Stimulated activated CD4-positive, alpha-beta T cell treated with anti-CD3 and anti-CD28 coated beads, Interleukin-12 subunit alpha, Interleukin-12 subunit beta, amount 100 ng/mL, for 48 hours (primary cell): Measurements from ENCODE around the gene LRP6.

Experiments
- DNase-seq, 3 donors: peaks; one replicate each; pipeline ENCODE4 v3.0.0-alpha.2; 2020; ENCODE audit warnings: low read depth in 2 of 3, low spot score in 1 of 3

Gene LRP6

DNA sequence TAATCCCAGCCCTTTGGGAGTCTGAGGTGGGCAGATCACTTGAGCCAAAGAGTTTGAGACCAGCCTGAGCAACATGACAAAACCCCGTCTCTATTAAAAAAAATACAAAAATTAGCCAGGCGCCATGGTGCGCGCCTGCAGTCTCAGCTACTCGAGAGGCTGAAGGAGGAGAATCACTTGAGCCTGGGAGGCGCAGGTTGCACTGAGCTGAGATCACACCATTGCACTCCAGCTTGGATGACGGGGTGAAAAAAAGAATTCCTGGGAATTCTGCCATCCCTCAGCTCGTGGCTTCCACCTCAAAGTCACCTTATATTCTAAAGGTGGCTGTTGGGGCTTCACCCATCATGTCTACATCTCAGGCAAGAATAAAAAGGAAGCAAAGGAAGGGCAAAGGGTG is 183.2 kb downstream of the LRP6 start:
- DNase-seq = no peak

DNA sequence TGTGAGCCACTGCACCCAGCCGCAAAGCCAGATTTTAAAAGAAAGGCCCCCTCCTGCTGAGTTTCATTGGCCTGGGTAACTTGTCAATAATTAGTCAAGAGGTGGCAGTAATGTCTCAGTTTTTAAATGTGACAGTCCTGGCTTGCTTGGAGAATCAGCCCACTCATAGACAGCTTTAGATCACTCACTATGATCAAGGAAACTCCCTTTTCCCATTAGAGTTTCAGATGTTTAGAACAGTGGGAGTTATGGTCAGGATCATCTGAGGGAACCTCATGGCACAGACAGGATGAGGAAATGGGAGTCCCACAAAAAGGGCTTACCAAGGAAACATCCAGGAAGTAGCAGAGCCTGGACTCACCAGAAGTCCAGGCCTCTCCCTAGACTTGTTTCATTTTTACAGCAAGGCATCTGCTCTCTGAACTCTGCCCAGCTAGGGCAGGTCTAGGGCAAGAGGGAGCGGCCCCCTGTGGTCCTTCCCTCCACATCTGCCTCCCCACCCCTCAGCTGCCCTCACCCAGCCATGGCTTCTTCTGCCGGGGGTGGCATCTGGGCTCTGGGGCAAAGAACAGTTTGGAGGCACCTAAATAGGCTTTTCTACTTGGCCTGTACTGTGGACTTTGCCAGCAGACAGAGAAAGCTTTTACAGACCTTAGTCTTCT is 184.9 kb downstream of the LRP6 start:
- DNase-seq = no peak

DNA sequence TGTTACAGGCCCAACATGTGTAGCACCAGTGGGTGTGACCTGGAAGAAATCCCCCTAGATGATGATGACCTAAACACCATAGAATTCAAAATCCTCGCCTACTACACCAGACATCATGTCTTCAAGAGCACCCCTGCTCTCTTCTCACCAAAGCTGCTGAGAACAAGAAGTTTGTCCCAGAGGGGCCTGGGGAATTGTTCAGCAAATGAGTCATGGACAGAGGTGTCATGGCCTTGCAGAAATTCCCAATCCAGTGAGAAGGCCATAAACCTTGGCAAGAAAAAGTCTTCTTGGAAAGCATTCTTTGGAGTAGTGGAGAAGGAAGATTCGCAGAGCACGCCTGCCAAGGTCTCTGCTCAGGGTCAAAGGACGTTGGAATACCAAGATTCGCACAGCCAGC is 187.6 kb downstream of the LRP6 start:
- DNase-seq = no peak

DNA sequence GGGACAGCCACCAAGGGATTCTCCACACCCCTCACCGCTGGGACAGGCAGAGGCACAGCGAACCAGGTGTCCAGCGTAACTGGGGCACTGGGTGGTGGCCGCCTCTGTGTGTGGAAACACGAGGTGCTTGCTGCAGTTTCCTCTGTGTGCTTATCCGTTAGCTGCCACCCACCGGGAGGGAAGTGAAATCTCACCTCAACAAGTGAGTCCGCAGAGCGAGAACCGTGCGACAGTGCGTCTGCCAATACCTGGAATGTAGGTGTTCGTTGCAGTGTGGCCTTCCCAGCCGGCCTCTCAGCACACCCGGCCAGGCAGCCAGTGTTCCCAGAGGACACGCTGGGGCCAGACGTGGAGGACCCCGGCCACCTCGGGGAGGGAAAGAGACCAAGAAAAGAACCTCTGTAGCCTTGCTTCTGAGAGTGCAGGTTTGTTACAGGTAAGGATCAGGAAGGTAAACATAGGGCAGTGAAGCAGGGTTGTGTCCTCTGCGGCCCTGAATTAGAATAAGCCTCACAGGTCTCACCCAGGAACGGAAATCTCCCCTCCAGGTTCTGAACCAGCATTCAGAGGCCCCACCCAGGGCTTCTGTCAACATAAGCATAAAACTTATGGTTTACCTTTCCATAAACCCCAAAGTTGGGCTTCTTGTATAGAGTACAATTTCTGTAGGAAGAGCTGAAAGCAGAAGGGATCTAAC is 194.6 kb downstream of the LRP6 start:
- peak in 1 of 3 donors; percentile 8 for DNase-seq

DNA sequence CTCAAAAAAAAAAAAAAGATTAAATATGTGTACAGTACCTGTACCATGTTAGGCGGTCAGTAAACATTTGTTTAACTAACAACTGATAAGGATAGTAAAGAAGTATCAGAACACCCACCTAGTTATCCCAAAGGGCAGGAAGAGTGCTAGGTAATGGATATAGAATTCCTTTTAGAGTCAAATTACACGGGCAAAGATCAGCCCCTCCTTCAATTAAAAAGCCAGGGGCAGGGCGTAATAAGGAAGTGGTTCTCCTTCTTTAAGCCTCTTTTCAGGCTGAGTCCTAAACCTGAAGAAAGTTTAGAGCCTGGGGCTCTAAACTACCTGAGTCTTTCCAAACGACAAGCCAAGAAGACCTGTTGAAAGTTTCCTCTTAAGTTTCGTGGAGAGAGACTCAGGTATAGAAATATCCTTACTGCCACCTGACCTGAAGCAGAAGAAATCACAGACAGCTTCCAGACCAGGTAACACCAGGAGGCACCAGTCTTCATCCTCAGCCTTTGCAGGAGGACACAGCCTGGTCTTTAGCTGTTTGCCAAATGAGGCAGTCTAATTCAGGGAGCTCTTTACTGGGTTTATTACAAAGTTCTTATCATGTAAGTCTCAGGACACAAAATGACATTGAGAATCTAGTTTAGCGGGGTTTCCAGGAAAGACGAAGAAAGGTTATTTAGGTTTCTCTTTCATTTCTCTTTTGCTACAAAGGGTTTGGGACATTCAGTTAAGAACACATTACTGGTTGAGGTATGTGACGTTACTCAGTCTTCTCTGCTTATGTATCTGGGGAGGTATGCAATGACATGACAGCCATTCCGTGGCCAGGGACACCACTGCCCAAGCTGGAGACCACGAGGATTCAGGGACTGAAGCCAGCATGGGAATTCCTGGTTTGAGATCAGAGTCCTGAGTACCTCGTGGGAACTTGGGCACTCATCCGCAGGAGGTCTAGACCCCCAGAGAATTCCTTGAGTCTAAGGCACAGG is 195.9 kb downstream of the LRP6 start, which contains the start of gene BCL2L14:
BCL2L14 (plus strand) TSS at position 266 of the 983 bp plus-strand sequence. CDS start 8,367 bp downstream, outside the sequence.
- DNase-seq = no peak

DNA sequence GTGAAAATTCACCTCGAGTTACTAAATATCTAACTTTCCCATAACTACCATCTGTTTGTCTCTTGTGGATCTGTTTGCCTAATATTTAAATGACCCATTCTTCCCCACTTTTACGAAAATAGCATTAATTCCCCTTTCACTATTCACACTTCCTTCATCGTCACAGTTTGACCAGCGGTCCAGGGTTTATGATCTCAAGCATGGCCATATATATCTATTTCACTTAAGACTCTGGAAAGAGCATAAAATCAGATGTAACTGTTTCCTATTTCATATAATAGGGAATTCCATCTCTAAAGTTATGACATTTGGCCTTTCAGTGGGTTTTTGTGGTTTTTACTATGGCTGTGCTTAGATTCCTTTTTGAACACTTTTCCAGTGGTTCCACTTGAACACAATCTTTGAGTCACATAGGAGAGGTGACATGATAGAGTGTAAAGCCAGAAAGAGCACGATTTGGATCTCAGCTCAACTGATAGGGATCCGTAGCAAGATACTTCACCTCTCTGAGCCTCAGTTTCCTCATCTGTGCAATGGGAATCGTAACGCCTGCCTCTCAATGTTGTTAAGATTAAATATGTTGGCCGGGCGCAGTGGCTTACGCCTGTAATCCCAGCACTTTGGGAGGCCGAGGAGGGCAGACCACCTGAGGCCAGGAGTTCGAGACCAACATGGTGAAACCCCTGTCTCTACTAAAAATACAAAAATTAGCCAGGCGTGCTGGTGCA is 196.9 kb downstream of the LRP6 start:
- DNase-seq = no peak

DNA sequence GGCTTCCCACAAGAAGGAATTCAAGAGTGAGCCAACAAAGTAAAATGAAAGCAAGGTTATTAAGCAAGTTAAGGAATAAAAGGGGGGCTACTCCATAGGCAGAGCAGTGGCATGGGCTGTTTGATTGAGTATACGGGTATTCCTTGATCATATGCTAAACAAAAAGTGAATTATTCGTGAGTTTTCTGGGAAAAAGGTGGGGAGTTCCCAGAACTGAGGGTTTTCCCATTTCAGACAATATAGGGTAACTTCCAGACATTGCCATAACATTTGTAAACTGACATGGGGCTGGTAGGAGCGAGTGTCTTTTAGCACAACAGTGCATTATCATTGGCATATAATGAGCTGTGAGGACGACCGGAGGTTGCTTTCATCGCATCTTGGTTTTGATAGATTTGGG is 198.1 kb downstream of the LRP6 start:
- no peak for DNase-seq
